H1 (cell line): Measurements from ENCODE around the gene RCAN2. TPM values are rescaled to one million over a fixed set of nuclear protein-coding genes. Genes with fewer than 3 reads are reported as not detected.

Experiments used
- CTCF ChIA-PET: fragments of 300-600 bp; sonication (Branson Sonifier 250); formaldehyde crosslinking; loops from one replicate; lab custom pipeline; 2021; ENCODE audit not compliant: partially characterized antibody; lab: Charles Lee
- POLR2A ChIA-PET: fragments of 300-600 bp; sonication (Branson Sonifier 250); formaldehyde crosslinking; loops from one replicate; lab custom pipeline; 2021; ENCODE audit warnings: inconsistent platforms; ENCODE audit not compliant: partially characterized antibody; lab: Charles Lee
- DNase-seq, 2 experiments: peaks; one replicate each; pipeline versions ENCODE4 v3.0.0 to v3.0.0-alpha.2; 2010 to 2022; ENCODE audit warnings: low spot score in 2 of 2, low read depth in 1 of 2, mixed read lengths in 1 of 2
- FAIRE-seq: peaks from 2 replicates; lab custom pipeline; 2011; peaks lifted over from hg19 to GRCh38; lab: Jason Lieb, UNC
- H2AFZ ChIP-seq: 2 replicates; pipeline ENCODE4 v1.8.1; 2012; ENCODE audit warnings: low read length, inconsistent platforms
- H2AK5ac ChIP-seq: 2 replicates; pipeline ENCODE4 v1.6.1; 2013; ENCODE audit warnings: low read depth, low read length
- H2BK120ac ChIP-seq: replicated peaks from 2 replicates; pipeline ENCODE3; 2013; ENCODE audit warnings: low read depth, low read length, inconsistent platforms
- H2BK12ac ChIP-seq: 2 replicates; pipeline ENCODE4 v1.6.1; 2013; ENCODE audit warnings: low read depth, low read length
- H2BK15ac ChIP-seq: 2 replicates; pipeline ENCODE4 v1.6.1; 2013; ENCODE audit warnings: low read length
- H2BK20ac ChIP-seq: 2 replicates; pipeline ENCODE4 v1.6.1; 2013; ENCODE audit warnings: low read length
- H2BK5ac ChIP-seq: 2 replicates; pipeline ENCODE4 v1.6.1; 2013; ENCODE audit warnings: low read depth, low read length
- H3K14ac ChIP-seq: 2 replicates; pipeline ENCODE4 v1.6.1; 2013; ENCODE audit warnings: inconsistent platforms; ENCODE audit not compliant: insufficient read length
- H3K18ac ChIP-seq: 2 replicates; pipeline ENCODE4 v1.6.1; 2013; ENCODE audit warnings: low read length; ENCODE audit errors: extremely low read depth
- H3K23ac ChIP-seq: 2 replicates; pipeline ENCODE4 v1.6.1; 2013; ENCODE audit warnings: inconsistent platforms; ENCODE audit not compliant: insufficient read length
- H3K23me2 ChIP-seq: 2 replicates; pipeline ENCODE4 v1.6.1; 2013; ENCODE audit warnings: low read depth, low read length
- H3K27ac ChIP-seq: 2 replicates; pipeline ENCODE4 v1.6.1; 2011; ENCODE audit warnings: low read depth, low read length, inconsistent platforms
- H3K27me3 ChIP-seq, 4 experiments: replicated peaks in 1 of 4; 1 replicate in 1 of 4; 2 replicates in 3 of 4; pipeline versions ENCODE4 v1.6.1 to v1.8.1; 2011 to 2013; ENCODE audit warnings: low read length in 3 of 4, mild to moderate bottlenecking in 3 of 4, inconsistent platforms in 2 of 4, mixed read lengths in 2 of 4, moderate library complexity in 1 of 4; ENCODE audit not compliant: control insufficient read depth in 3 of 4, insufficient read depth in 3 of 4; ENCODE audit errors: extremely low read depth in 1 of 4
- H3K36me3 ChIP-seq, 4 experiments: 2 replicates each; pipeline versions ENCODE4 v1.6.1 to v1.8.1; 2011 to 2013; ENCODE audit warnings: mild to moderate bottlenecking in 4 of 4, low read length in 3 of 4, moderate library complexity in 2 of 4, control low read depth in 1 of 4, inconsistent platforms in 1 of 4; ENCODE audit not compliant: insufficient read depth in 4 of 4, control insufficient read depth in 2 of 4
- H3K4ac ChIP-seq: replicated peaks from 2 replicates; pipeline ENCODE3; 2013; ENCODE audit warnings: low read length, low read depth, mixed read lengths, inconsistent platforms; ENCODE audit not compliant: insufficient read length
- H3K4me1 ChIP-seq, 4 experiments: replicated peaks in 1 of 4; 1 replicate in 1 of 4; 2 replicates in 3 of 4; pipeline versions ENCODE4 v1.6.1 to v1.8.1; 2011 to 2013; ENCODE audit warnings: low read length in 3 of 4, inconsistent platforms in 2 of 4, mixed read lengths in 1 of 4; ENCODE audit not compliant: insufficient read depth in 4 of 4, control insufficient read depth in 3 of 4
- H3K4me2 ChIP-seq, 2 experiments: 2 replicates each; pipeline versions ENCODE4 v1.6.1 to v1.8.1; 2011 to 2013; ENCODE audit warnings: low read depth in 2 of 2, low read length in 2 of 2, control low read depth in 1 of 2, inconsistent platforms in 1 of 2, mild to moderate bottlenecking in 1 of 2; ENCODE audit not compliant: insufficient read depth in 1 of 2
- H3K4me3 ChIP-seq, 4 experiments: fragments of 200-600, 300-600 bp in 1 of 4; sonication (generic), shearing (Covaris generic), sonication (Bioruptor Twin) in 1 of 4; 2 replicates each; pipeline versions ENCODE4 v1.5.1 to v1.8.1; 2011 to 2016; ENCODE audit warnings: low read length in 4 of 4, low read depth in 3 of 4, control low read depth in 2 of 4, inconsistent platforms in 2 of 4, mild to moderate bottlenecking in 2 of 4, mixed read lengths in 1 of 4, moderate library complexity in 1 of 4; ENCODE audit not compliant: insufficient read depth in 2 of 4; ENCODE audit errors: extremely low read depth in 1 of 4
- H3K56ac ChIP-seq: replicated peaks from 2 replicates; pipeline ENCODE3; 2013; ENCODE audit warnings: low read depth, mild to moderate bottlenecking, mixed read lengths, low read length, inconsistent platforms; ENCODE audit not compliant: insufficient read length
- H3K79me1 ChIP-seq: 2 replicates; pipeline ENCODE4 v1.6.1; 2013; ENCODE audit warnings: low read depth, low read length, control low read depth
- H3K79me2 ChIP-seq, 2 experiments: 2 replicates each; pipeline versions ENCODE4 v1.6.1 to v1.8.1; 2012 to 2013; ENCODE audit warnings: low read length in 2 of 2, mild to moderate bottlenecking in 2 of 2, inconsistent platforms in 1 of 2; ENCODE audit not compliant: insufficient read depth in 2 of 2, control insufficient read depth in 1 of 2
- H3K9ac ChIP-seq, 4 experiments: replicated peaks in 1 of 4; 1 replicate in 1 of 4; 2 replicates in 3 of 4; pipeline versions ENCODE4 v1.6.1 to v1.8.1; 2011 to 2013; ENCODE audit warnings: low read depth in 3 of 4, low read length in 3 of 4, control low read depth in 2 of 4, mild to moderate bottlenecking in 2 of 4, moderate library complexity in 2 of 4, inconsistent platforms in 1 of 4; ENCODE audit errors: extremely low read depth in 1 of 4
- H3K9me3 ChIP-seq, 2 experiments: 2 replicates each; pipeline versions ENCODE4 v1.6.1 to v1.8.1; 2012 to 2013; ENCODE audit warnings: mild to moderate bottlenecking in 2 of 2, moderate library complexity in 2 of 2, control low read depth in 1 of 2, inconsistent platforms in 1 of 2, low read depth in 1 of 2, low read length in 1 of 2, mixed read lengths in 1 of 2; ENCODE audit not compliant: insufficient read depth in 2 of 2
- H4K20me1 ChIP-seq, 2 experiments: replicated peaks in 1 of 2; 2 replicates each; pipeline versions ENCODE3 to v1.8.1; 2011 to 2013; ENCODE audit warnings: inconsistent platforms in 2 of 2, low read length in 2 of 2, mild to moderate bottlenecking in 1 of 2; ENCODE audit not compliant: insufficient read depth in 2 of 2, control insufficient read depth in 1 of 2
- H4K5ac ChIP-seq: 2 replicates; pipeline ENCODE4 v1.6.1; 2013; ENCODE audit warnings: low read length, low read depth, mixed read lengths, inconsistent platforms; ENCODE audit not compliant: insufficient read length
- H4K8ac ChIP-seq: 2 replicates; pipeline ENCODE4 v1.8.0; 2013; ENCODE audit warnings: mild to moderate bottlenecking, moderate library complexity, low read length, inconsistent platforms; ENCODE audit not compliant: insufficient read depth; ENCODE audit errors: extremely low read depth
- H4K91ac ChIP-seq: replicated peaks from 2 replicates; pipeline ENCODE3; 2013; ENCODE audit warnings: low read length, mixed read lengths, inconsistent platforms; ENCODE audit not compliant: insufficient read length
- CTBP2 ChIP-seq: IDR thresholded peaks from 2 replicates; pipeline ENCODE4 v1.7.0; 2011; ENCODE audit warnings: borderline replicate concordance, mild to moderate bottlenecking, moderate library complexity, mixed read lengths, low read length; ENCODE audit not compliant: insufficient read depth, insufficient read length
- HDAC6 ChIP-seq: IDR thresholded peaks from one replicate; pipeline ENCODE4 v1.7.1; 2012; ENCODE audit warnings: low read depth, mild to moderate bottlenecking, inconsistent platforms, low read length, moderate library complexity
- JUND ChIP-seq: IDR thresholded peaks from 2 replicates; pipeline ENCODE4 v1.6.1; 2011; ENCODE audit warnings: mild to moderate bottlenecking, improper control_type of control experiment, low read length
- POU5F1 ChIP-seq: IDR thresholded peaks from 2 replicates; pipeline ENCODE4 v1.6.1; 2011; ENCODE audit warnings: low read depth, mild to moderate bottlenecking, low read length, moderate library complexity
- SIX5 ChIP-seq: IDR thresholded peaks from 2 replicates; pipeline ENCODE4 v1.6.1; 2011; ENCODE audit warnings: mild to moderate bottlenecking, low read depth, low read length
- WGBS, 2 experiments: shearing (Covaris generic) in 1 of 2; methylation state at CpG; one replicate each; pipeline versions ENCODE4 v1.1.6 to v1.1.7; 2013 to 2015; ENCODE audit warnings: low lambda C conversion rate in 2 of 2, mixed read lengths in 2 of 2, inconsistent platforms in 1 of 2, low coverage in 1 of 2, missing lambda C conversion rate in 1 of 2; ENCODE audit not compliant: insufficient replicate concordance in 2 of 2, insufficient coverage in 1 of 2, insufficient read length in 1 of 2; ENCODE audit errors: extremely low coverage in 1 of 2, missing lambda C conversion rate in 1 of 2; 5-methylcytosine and 5-hydroxymethylcytosine counted together
- polyA plus RNA-seq, 7 experiments: library from polyadenylated mRNA; depleted of rRNA in 3 of 7; stranded (reverse) in 5 of 7; unstranded in 2 of 7; fragments of >200 nt in 5 of 7; fragments of 200-250 nt in 2 of 7; gene quantifications; 1 replicate in 5 of 7; 2 replicates in 1 of 7; 4 replicates in 1 of 7; pipeline versions ENCODE4 v1.2.1 to v1.2.3, GENCODE V29; 2011 to 2013; ENCODE audit warnings: missing spikeins in 2 of 7, mixed read lengths in 2 of 7
- total RNA-seq: library from RNA; stranded (reverse); fragmentation: NEBNext Ultra II Directional; extraction: Animal tissue kit (Norgen Biotek cat#: 25700); gene quantifications from 2 replicates; pipeline ENCODE4 v1.2.1, GENCODE V29; 2021
- TF ChIP-seq, protein P1 (sequence below): IDR thresholded peaks from 2 replicates; pipeline ENCODE4 v1.6.1; 2011; ENCODE audit warnings: low read length, improper control_type of control experiment

RCAN2 gene
- total and polyA plus RNA-seq, 2 of the 8 experiments (the other 6 are each of a cell fraction or from before 2014, with no cell fraction given): 5.0 to 8.5 TPM

DNA sequence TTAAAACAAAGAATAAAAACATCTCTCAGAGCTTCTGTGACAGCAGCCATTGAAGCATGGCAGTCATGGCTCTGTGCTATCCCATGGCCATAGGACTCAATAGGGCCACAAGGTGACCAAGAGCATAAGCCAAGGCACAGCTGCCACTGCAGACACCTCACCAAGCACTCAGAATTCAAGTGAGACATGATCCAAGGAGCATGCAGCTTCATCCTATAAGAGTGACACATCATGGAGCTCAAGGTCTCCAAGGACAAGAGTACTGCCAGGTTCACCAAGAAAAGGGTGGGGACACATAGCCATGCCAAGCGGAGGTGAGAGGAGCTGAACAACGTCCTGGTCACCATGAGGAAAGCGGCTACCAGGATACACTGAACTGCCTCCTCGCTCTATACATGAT is 53.0 kb downstream of the RCAN2 start:
- no peaks in the 10 kb centered on the region for H3K27me3 ChIP-seq
- peak overlapping the region; percentile 81; the same call in 1 of the 2 replicates for H2BK12ac ChIP-seq
- peak overlapping the region; percentile 49 for H4K91ac ChIP-seq
- H2AFZ ChIP-seq: no peak overlapping the region
- 0 out of 4 replicates have a peak, but pooled peaks cover 0 to 3% of the 10 kb centered on the region in 2 experiments for H3K9me3 ChIP-seq
- FAIRE-seq (no peak), DNase-seq (no peak)
- H3K23me2 ChIP-seq: no peaks in the 10 kb centered on the region
- H4K20me1 ChIP-seq: no peaks in the 10 kb centered on the region
- H2AK5ac ChIP-seq: no peak overlapping the region
- H3K14ac ChIP-seq: no peak overlapping the region
- WGBS, 2 experiments: 97% methylated on average over 4 of the region's 4 CpGs; no CpG with 5 or more reads in 1 of the 2 experiments
- H2BK20ac ChIP-seq: no peak overlapping the region
- H3K4ac ChIP-seq: no peak overlapping the region
- no peak overlapping the region for H3K23ac ChIP-seq
- H4K5ac ChIP-seq: no peak overlapping the region
- peaks cover 0 to 3% (median 1%) of the 10 kb centered on the region in 4 experiments; a peak in 2 of 7 replicates for H3K4me1 ChIP-seq
- no peak overlapping the region for H4K8ac ChIP-seq
- no peak overlapping the region for H3K4me3 ChIP-seq
- POLR2A ChIA-PET: interaction anchor here (1.0 kb wide), 1 partner anchor 28 kb away, joined by 3 read pairs; no protein-coding TSS in a partner anchor
- no peak overlapping the region for H3K27ac ChIP-seq
- H2BK15ac ChIP-seq: no peak overlapping the region
- no peak overlapping the region for H2BK5ac ChIP-seq
- H2BK120ac ChIP-seq: no peak overlapping the region
- no peak overlapping the region for H3K18ac ChIP-seq
- no peaks in the 10 kb centered on the region for H3K79me2 ChIP-seq
- no peaks in the 10 kb centered on the region for H3K36me3 ChIP-seq
- no peak overlapping the region for H3K56ac ChIP-seq
- H3K9ac ChIP-seq: no peak overlapping the region
- CTCF ChIA-PET: interaction anchor here (1.0 to 2.5 kb wide), 5 partner anchors 19 to 218 kb away, joined by 3 to 6 read pairs (median 4); partner anchors contain the start of gene RCAN2
- H3K4me2 ChIP-seq: no peak overlapping the region
- H3K79me1 ChIP-seq: no peaks in the 10 kb centered on the region
- TF ChIP-seq, protein P1, sequence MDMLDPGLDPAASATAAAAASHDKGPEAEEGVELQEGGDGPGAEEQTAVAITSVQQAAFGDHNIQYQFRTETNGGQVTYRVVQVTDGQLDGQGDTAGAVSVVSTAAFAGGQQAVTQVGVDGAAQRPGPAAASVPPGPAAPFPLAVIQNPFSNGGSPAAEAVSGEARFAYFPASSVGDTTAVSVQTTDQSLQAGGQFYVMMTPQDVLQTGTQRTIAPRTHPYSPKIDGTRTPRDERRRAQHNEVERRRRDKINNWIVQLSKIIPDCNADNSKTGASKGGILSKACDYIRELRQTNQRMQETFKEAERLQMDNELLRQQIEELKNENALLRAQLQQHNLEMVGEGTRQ: no peak
- TF ChIP-seq POU5F1: no peak
- no peak for TF ChIP-seq JUND
- TF ChIP-seq CTBP2: no peak
- TF ChIP-seq SIX5: no peak
- no peak for TF ChIP-seq HDAC6
